Gastrocnemius medialis (tissue), 4 donors: Measurements from ENCODE around the gene PFKFB4.

Source experiments
- CTCF ChIP-seq, 5 experiments: fragments of 450-650 bp in 3 of 5; fragments of 200-600 bp in 2 of 5; sonication (generic) in 2 of 5; IDR thresholded peaks in 4 of 5; conservative IDR thresholded peaks in 1 of 5; 1 replicate in 4 of 5; 2 replicates in 1 of 5; pipeline ENCODE4 v1.5.1; 2016 to 2019; ENCODE audit warnings: antibody characterized with exemption in 5 of 5, mild to moderate bottlenecking in 3 of 5, moderate library complexity in 3 of 5
- POLR2A ChIP-seq, 2 donors: fragments of 450-650 bp; IDR thresholded peaks; one replicate each; pipeline ENCODE4 v1.6.1; 2017; ENCODE audit warnings: antibody characterized with exemption in 2 of 2, mild to moderate bottlenecking in 2 of 2, moderate library complexity in 2 of 2

DNA sequence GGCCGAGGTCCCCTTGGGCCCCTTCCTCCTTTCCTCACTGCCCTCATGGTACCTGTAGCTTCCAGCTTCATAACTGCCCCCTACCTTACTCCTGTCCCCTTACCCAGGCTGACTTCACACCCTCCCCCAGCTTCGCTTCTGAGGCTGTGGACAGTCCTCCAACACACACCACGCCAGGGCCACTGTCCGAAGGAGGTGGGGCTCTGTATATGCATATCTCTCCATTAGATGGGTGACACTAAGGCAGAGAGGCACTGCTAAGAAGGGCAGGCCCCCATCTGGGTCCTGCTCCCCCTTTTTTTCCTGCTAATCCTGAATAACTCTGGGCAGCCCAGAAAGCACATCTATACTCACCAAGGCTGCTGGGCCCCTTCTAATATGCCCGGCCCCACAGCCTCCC is 39.6 kb upstream of the PFKFB4 start:
- TF ChIP-seq POLR2A (IDR thresholded peaks at IDR 0.05) = no peak
- TF ChIP-seq CTCF (IDR thresholded peaks at IDR 0.05 in 4 of 5, conservative IDR thresholded peaks at IDR 0.05 in 1 of 5) = no peak
